Left lung (tissue), 10 donors: ENCODE data around the gene DSCAML1. TPM values are rescaled to one million over a fixed set of nuclear protein-coding genes. Genes with fewer than 3 reads are reported as not detected.

Experiments
- ATAC-seq: fragments of 200-7000 bp; cut with Tn5 transposase; one replicate; pipeline ENCODE4 v1.9.1; 2020; ENCODE audit warnings: moderate library complexity
- DNase-seq, 4 donors: peaks; one replicate each; pipeline ENCODE4 v3.0.0-alpha.2; 2013 to 2020
- H3K27ac ChIP-seq, 2 donors: fragments of 200-600 bp; sonication (generic) in 1 of 2; one replicate each; pipeline versions ENCODE4 v1.5.0 to v1.8.0; 2020 to 2021
- H3K27me3 ChIP-seq, 2 donors: fragments of 200-600 bp; sonication (generic) in 1 of 2; one replicate each; pipeline versions ENCODE4 v1.5.0 to v1.8.0; 2020 to 2021
- H3K36me3 ChIP-seq, 2 donors: fragments of 200-600 bp; sonication (generic) in 1 of 2; one replicate each; pipeline versions ENCODE4 v1.5.0 to v1.8.0; 2020 to 2021
- H3K4me1 ChIP-seq, 2 donors: fragments of 200-600 bp; one replicate each; pipeline ENCODE4 v1.8.0; 2021
- H3K4me3 ChIP-seq, 2 donors: fragments of 200-600 bp; sonication (generic) in 1 of 2; one replicate each; pipeline versions ENCODE4 v1.5.0 to v1.8.0; 2020 to 2021; ENCODE audit warnings: mild to moderate bottlenecking in 1 of 2
- H3K9me3 ChIP-seq, 2 donors: fragments of 200-600 bp; sonication (generic) in 1 of 2; one replicate each; pipeline versions ENCODE4 v1.5.0 to v1.8.0; 2020 to 2021
- CTCF ChIP-seq, 2 donors: fragments of 200-600 bp; sonication (generic) in 1 of 2; IDR thresholded peaks; one replicate each; pipeline versions ENCODE4 v1.5.0 to v1.8.0; 2021; ENCODE audit warnings: antibody characterized with exemption in 2 of 2
- intact Hi-C, 2 donors: fragments of 100-400 bp; cut with DNase I; formaldehyde crosslinking; loops; one replicate each; pipeline versions ENCODE4 v1.11.2 to v1.14.2; 2022
- polyA plus RNA-seq, 6 donors: library from polyadenylated mRNA; unstranded; fragments of 120-200 nt; gene quantifications; one replicate each; pipeline ENCODE4 v1.2.1, GENCODE V29; 2013; ENCODE audit not compliant: insufficient read length in 6 of 6
- total RNA-seq, 2 donors: library from RNA; stranded (reverse); fragmentation: NEBNext Ultra II Directional; extraction: Animal tissue kit (Norgen Biotek cat#: 25700); gene quantifications; one replicate each; pipeline ENCODE4 v1.2.1, GENCODE V29; 2021
- donor health status: DM: no; HTN: yes; CAD: no.
- donor health status: DM: no; HTN: no; CAD: no.

DSCAML1 gene
- total and polyA plus RNA-seq, 8 donors, result 0.35 to 1.8 (median 1.2) TPM

DNA sequence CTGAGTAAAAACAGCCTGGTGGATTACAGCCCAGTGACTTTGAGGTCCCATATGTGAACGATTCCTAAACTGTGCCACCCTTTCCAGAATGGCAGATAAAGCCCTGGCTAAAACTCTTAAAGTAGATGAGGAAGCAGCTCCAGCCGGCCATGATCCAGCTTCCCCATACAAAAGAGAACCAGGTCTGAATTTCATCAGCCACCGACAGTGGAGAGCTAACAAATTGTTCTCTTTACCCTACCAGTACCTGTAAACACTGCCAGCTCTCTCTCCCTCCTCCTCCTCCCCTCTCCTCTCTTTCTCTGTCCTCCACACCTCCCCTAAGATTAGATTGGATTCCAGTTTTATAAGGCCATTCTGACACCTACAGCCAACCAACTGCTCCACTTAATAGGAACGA lies 176.9 kb downstream of the DSCAML1 start:
- TF ChIP-seq CTCF (IDR thresholded peaks at IDR 0.05), result no peak
- Histone ChIP-seq H3K9me3 (peaks cover 0 to 11% of the 10 kb centered on the region in 2 donors), H3K36me3 (no peaks in the 10 kb centered on the region), H3K4me3 (no peak overlapping the region), H3K27me3 (no peaks in the 10 kb centered on the region), H3K4me1 (no peaks in the 10 kb centered on the region), H3K27ac (no peak overlapping the region)
- DNase-seq (no peak), ATAC-seq (no peak)
- intact Hi-C loops, result no loop called here

- TF ChIP-seq CTCF (IDR thresholded peaks at IDR 0.05), result no peak
- H3K4me3 ChIP-seq, result no peak overlapping the region
- DNase-seq (no peak), ATAC-seq (no peak)
- intact Hi-C loops, result no loop called here
- no peaks in the 10 kb centered on the region for H3K36me3 ChIP-seq
- H3K4me1 ChIP-seq, result no peaks in the 10 kb centered on the region
- no peaks in the 10 kb centered on the region for H3K27me3 ChIP-seq
- peaks cover 0 to 11% of the 10 kb centered on the region in 2 donors for H3K9me3 ChIP-seq
- H3K27ac ChIP-seq, result no peak overlapping the region
These were observed 177.4 kb downstream of the DSCAML1 start for GRCh38 chr11:117619661-117620060.

GRCh38 chr11:117618982-117619355 lies 178.0 kb downstream of the DSCAML1 start:
- DNase-seq, result no peak

DNA sequence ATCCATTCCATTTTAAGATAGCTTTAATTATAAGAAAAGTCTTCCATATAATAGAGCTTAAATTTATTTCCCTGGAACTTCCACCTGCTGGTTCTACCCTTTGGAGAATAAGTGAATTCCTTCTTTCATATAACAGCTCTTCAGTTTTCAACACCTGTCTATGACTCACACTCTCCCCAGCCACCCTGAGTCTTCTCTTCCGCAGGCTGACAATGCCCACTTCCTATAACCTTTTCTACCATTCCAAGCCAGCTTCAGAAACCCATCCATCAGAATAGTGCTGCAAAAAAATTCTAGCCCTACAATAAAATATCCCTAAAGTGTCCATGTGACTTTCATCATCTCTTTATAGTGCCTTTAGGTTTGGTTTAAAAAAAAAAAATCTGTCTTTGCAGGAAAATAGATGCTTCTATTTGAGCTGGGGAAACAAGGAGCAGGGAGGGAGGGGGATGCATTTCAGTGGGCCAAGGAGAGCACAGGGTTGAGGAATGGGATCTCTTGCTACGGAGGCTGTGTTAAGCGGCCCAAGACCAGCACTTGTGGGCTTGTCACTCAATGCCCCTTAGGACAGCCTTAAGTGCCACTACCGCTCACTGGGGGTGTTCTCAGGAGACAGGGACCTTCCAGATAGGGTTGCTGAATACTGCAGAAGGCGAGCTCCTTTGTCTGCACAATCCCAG lies 178.6 kb downstream of the DSCAML1 start:
- no peak for TF ChIP-seq CTCF (IDR thresholded peaks at IDR 0.05)
- Histone ChIP-seq H3K27me3 (peaks cover 0 to 6% of the 10 kb centered on the region in 2 donors), H3K27ac (no peak overlapping the region), H3K9me3 (peaks cover 0 to 11% of the 10 kb centered on the region in 2 donors), H3K4me1 (no peaks in the 10 kb centered on the region), H3K4me3 (no peak overlapping the region), H3K36me3 (no peaks in the 10 kb centered on the region)
- no peak for DNase-seq
- intact Hi-C loops, result no loop called here
- peak; percentile 67 for ATAC-seq

More at GRCh38 chr11:117618982-117619355, 178.0 kb downstream of the DSCAML1 start:
- peaks cover 0 to 11% of the 10 kb centered on the region in 2 donors for H3K9me3 ChIP-seq
- no peaks in the 10 kb centered on the region for H3K36me3 ChIP-seq
- H3K4me1 ChIP-seq, result no peaks in the 10 kb centered on the region
- H3K27ac ChIP-seq, result no peak overlapping the region
- no peak overlapping the region for H3K4me3 ChIP-seq
- intact Hi-C loops, result no loop called here
- no peak for ATAC-seq
- TF ChIP-seq CTCF (IDR thresholded peaks at IDR 0.05), result no peak
- H3K27me3 ChIP-seq, result peaks cover 0 to under 1% of the 10 kb centered on the region in 2 donors

GRCh38 chr11:117616979-117617378 lies 180.0 kb downstream of the DSCAML1 start:
- DNase-seq, result no peak
- no peak for ATAC-seq
- intact Hi-C loops, result no loop called here
- no peak overlapping the region for H3K4me3 ChIP-seq
- TF ChIP-seq CTCF (IDR thresholded peaks at IDR 0.05), result no peak
- H3K27me3 ChIP-seq, result peaks cover 0 to 11% of the 10 kb centered on the region in 2 donors
- no peaks in the 10 kb centered on the region for H3K36me3 ChIP-seq
- H3K9me3 ChIP-seq, result peaks cover 0 to 9% of the 10 kb centered on the region in 2 donors
- H3K27ac ChIP-seq, result no peak overlapping the region
- H3K4me1 ChIP-seq, result no peaks in the 10 kb centered on the region
